HCT116 (cell line): ENCODE results near the gene ACOXL.

ENCODE experiments used
- CEBPB ChIP-seq: IDR thresholded peaks from 2 replicates; pipeline ENCODE4 v1.6.1; 2012; ENCODE audit warnings: low read depth
- EZH2phosphoT487 ChIP-seq: fragments of 200-600 bp; IDR thresholded peaks from 2 replicates; pipeline ENCODE4 v1.6.1; 2018; ENCODE audit warnings: antibody characterized with exemption, borderline replicate concordance
- POLR2A ChIP-seq: IDR thresholded peaks from 2 replicates; pipeline ENCODE4 v1.7.0; 2011; ENCODE audit warnings: borderline replicate concordance; ENCODE audit not compliant: insufficient read depth, insufficient read length; ENCODE audit errors: extremely low read depth
- TF ChIP-seq, protein P1 (sequence below), 3 experiments: fragments of 200-600 bp in 1 of 3; sonication (generic) in 1 of 3; IDR thresholded peaks in 2 of 3; conservative IDR thresholded peaks in 1 of 3; 2 replicates each; pipeline ENCODE4 v1.5.1; 2012 to 2017; ENCODE audit warnings: low read depth in 2 of 3, low read length in 2 of 3, antibody characterized with exemption in 1 of 3, borderline replicate concordance in 1 of 3, control low read depth in 1 of 3, mild to moderate bottlenecking in 1 of 3, mixed read lengths in 1 of 3, mixed run types in 1 of 3, moderate library complexity in 1 of 3; ENCODE audit not compliant: insufficient read depth in 1 of 3

DNA sequence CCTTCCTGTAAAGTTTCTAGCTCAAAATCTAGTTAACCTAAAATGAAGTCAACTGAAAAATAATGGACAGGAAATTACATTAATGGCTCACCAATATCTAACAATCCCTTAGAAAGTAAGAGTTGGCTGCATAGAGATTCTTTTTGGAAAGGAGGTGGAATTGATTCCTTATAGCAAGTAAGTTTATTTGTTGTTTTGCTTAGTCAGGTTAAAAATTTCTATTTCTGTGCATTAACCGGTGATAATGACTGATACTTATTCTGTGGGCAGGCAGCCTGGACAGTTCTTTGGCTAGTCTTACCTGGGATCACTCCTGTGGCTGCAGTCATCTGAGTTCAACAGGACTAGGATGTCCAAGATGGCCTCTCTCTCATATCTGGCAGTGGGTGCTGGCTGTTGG lies 381.5 kb downstream of the ACOXL start:
- no peak for TF ChIP-seq EZH2phosphoT487
- no peak for TF ChIP-seq CEBPB
- TF ChIP-seq, protein P1, sequence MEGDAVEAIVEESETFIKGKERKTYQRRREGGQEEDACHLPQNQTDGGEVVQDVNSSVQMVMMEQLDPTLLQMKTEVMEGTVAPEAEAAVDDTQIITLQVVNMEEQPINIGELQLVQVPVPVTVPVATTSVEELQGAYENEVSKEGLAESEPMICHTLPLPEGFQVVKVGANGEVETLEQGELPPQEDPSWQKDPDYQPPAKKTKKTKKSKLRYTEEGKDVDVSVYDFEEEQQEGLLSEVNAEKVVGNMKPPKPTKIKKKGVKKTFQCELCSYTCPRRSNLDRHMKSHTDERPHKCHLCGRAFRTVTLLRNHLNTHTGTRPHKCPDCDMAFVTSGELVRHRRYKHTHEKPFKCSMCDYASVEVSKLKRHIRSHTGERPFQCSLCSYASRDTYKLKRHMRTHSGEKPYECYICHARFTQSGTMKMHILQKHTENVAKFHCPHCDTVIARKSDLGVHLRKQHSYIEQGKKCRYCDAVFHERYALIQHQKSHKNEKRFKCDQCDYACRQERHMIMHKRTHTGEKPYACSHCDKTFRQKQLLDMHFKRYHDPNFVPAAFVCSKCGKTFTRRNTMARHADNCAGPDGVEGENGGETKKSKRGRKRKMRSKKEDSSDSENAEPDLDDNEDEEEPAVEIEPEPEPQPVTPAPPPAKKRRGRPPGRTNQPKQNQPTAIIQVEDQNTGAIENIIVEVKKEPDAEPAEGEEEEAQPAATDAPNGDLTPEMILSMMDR (IDR thresholded peaks at IDR 0.05 in 2 of 3, conservative IDR thresholded peaks at IDR 0.05 in 1 of 3; ENCODE audit: borderline replicate concordance in 1 of 3, insufficient read depth in 1 of 3, low read depth in 2 of 3, low read length in 2 of 3): no peak
- no peak for TF ChIP-seq POLR2A
